HepG2 (cell line): Measurements from ENCODE around the gene APOD.

Source experiments
- CTCF ChIP-seq: sonication (generic); formaldehyde crosslinking; IDR thresholded peaks from 2 replicates; pipeline ENCODE4 v1.5.0; 2020; ENCODE audit warnings: mild to moderate bottlenecking, missing genetic modification reagents, moderate library complexity
- MED8 ChIP-seq: sonication (generic); formaldehyde crosslinking; IDR thresholded peaks from 2 replicates; pipeline ENCODE4 v1.8.1; 2023; ENCODE audit warnings: mild to moderate bottlenecking, missing genetic modification reagents; ENCODE audit not compliant: insufficient replicate concordance
- POLR2A ChIP-seq, 2 experiments: IDR thresholded peaks; 2 replicates each; pipeline ENCODE4 v1.6.1; 2011; ENCODE audit warnings: low read depth in 2 of 2, low read length in 2 of 2, mild to moderate bottlenecking in 1 of 2, moderate library complexity in 1 of 2; ENCODE audit not compliant: insufficient read depth in 1 of 2
- POLR2AphosphoS5 ChIP-seq: IDR thresholded peaks from 2 replicates; pipeline ENCODE4 v1.6.1; 2012; ENCODE audit warnings: low read depth, low read length
- PREB ChIP-seq: sonication (generic); formaldehyde crosslinking; IDR thresholded peaks from 2 replicates; pipeline ENCODE4 v1.4.0; 2020; ENCODE audit warnings: missing genetic modification reagents
- ZNF782 ChIP-seq: sonication (generic); formaldehyde crosslinking; IDR thresholded peaks from 2 replicates; pipeline ENCODE4 v1.4.0; 2020; ENCODE audit warnings: missing genetic modification reagents, mild to moderate bottlenecking, borderline replicate concordance

DNA sequence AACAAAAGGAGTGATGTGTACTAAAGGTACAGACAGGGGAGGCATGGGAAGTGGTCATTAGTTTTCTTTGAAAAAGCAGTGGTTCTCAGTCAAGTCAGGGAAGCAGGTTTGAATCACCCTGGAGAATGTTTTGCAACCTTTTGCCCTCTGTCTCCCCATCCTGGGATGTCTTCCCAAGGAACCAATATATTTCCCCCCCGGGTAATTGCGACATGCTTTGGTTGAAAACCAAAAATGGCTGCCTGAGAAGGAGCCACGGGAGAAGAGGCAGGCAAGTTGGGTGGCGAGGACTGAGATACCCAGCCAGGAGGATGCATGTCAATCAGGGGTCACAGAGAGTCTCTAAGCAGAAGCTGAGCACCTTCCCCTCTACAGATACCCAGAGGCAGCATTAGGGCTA, 20.4 kb downstream of the APOD start:
- TF ChIP-seq PREB (CRISPR knock-in tag) (no peak), CTCF (no peak), POLR2AphosphoS5 (no peak), ZNF782 (no peak), MED8 (no peak), POLR2A (IDR thresholded peaks at IDR 0.05; ENCODE audit: insufficient read depth in 1 of 2, low read depth in 2 of 2, low read length in 2 of 2) (no peak)
